Vagina (tissue), 2 donors: ENCODE data around the gene ACSF3. TPM values are rescaled to one million over a fixed set of nuclear protein-coding genes. Genes with fewer than 3 reads are reported as not detected.

Experiments used
- DNase-seq, 2 donors: peaks; one replicate each; pipeline ENCODE4 v3.0.0-alpha.2; 2017; ENCODE audit errors: extremely low spot score in 2 of 2
- H3K27ac ChIP-seq: fragments of 200-600 bp; sonication (generic); one replicate; pipeline ENCODE4 v1.5.1; 2019
- H3K27me3 ChIP-seq: fragments of 200-600 bp; sonication (generic); one replicate; pipeline ENCODE4 v1.5.1; 2019
- H3K36me3 ChIP-seq, 2 donors: fragments of 200-600 bp; sonication (generic); one replicate each; pipeline ENCODE4 v1.5.1; 2017 to 2019
- H3K4me1 ChIP-seq: fragments of 200-600 bp; sonication (generic); one replicate; pipeline ENCODE4 v1.5.1; 2019
- H3K4me3 ChIP-seq, 2 donors: fragments of 200-600 bp; sonication (generic); 1 replicate in 1 of 2; 2 replicates in 1 of 2; pipeline ENCODE4 v1.5.1; 2016 to 2019
- H3K9me3 ChIP-seq: fragments of 200-600 bp; sonication (generic); one replicate; pipeline ENCODE4 v1.5.1; 2019
- CTCF ChIP-seq, 3 experiments: fragments of 450-650 bp in 2 of 3; fragments of 200-600 bp in 1 of 3; sonication (generic) in 1 of 3; IDR thresholded peaks; one replicate each; pipeline ENCODE4 v1.5.1; 2017 to 2019; ENCODE audit warnings: antibody characterized with exemption in 3 of 3, mild to moderate bottlenecking in 2 of 3, moderate library complexity in 2 of 3
- POLR2A ChIP-seq, 2 donors: fragments of 450-650 bp; IDR thresholded peaks; one replicate each; pipeline ENCODE4 v1.6.1; 2017; ENCODE audit warnings: antibody characterized with exemption in 2 of 2, mild to moderate bottlenecking in 2 of 2, moderate library complexity in 2 of 2
- POLR2AphosphoS5 ChIP-seq, 2 donors: sonication (generic); formaldehyde crosslinking; IDR thresholded peaks; one replicate each; pipeline ENCODE4 v1.9.0; 2017; ENCODE audit warnings: antibody characterized with exemption in 2 of 2, mild to moderate bottlenecking in 2 of 2, low read depth in 1 of 2; ENCODE audit not compliant: insufficient read depth in 1 of 2
- intact Hi-C: fragments of 100-400 bp; cut with DNase I; formaldehyde crosslinking; loops from one replicate; pipeline ENCODE4 v1.15.1; 2023
- total RNA-seq: library from RNA; depleted of rRNA; stranded (reverse); fragments of >200 nt; gene quantifications from one replicate; pipeline ENCODE4 v1.2.3, GENCODE V29; 2016

The ACSF3 gene
- total RNA-seq, 1 donor from 2014 or later: 23.3 TPM

- Histone ChIP-seq H3K4me1 (no peaks in the 10 kb centered on the region), H3K4me3 (no peak overlapping the region), H3K27me3 (no peaks in the 10 kb centered on the region), H3K27ac (no peak overlapping the region), H3K36me3 (peaks cover 0 to 37% of the 10 kb centered on the region in 2 donors), H3K9me3 (no peaks in the 10 kb centered on the region)
- TF ChIP-seq POLR2AphosphoS5 (IDR thresholded peaks at IDR 0.05; ENCODE audit: insufficient read depth in 1 of 2, low read depth in 1 of 2) (no peak), POLR2A (IDR thresholded peaks at IDR 0.05) (no peak), CTCF (IDR thresholded peaks at IDR 0.05) (no peak)
- intact Hi-C loops: no loop called here
- DNase-seq: no peak
These were observed 28.7 kb downstream of the ACSF3 start for GRCh38 chr16:89122322-89122851.

- Histone ChIP-seq H3K9me3 (no peaks in the 10 kb centered on the region), H3K4me3 (no peak overlapping the region), H3K4me1 (no peaks in the 10 kb centered on the region), H3K27me3 (no peaks in the 10 kb centered on the region), H3K27ac (no peak overlapping the region), H3K36me3 (peaks cover 0 to 34% of the 10 kb centered on the region in 2 donors)
- DNase-seq: no peak
- no peak for TF ChIP-seq POLR2A (IDR thresholded peaks at IDR 0.05)
- no peak for TF ChIP-seq POLR2AphosphoS5 (IDR thresholded peaks at IDR 0.05; ENCODE audit: insufficient read depth in 1 of 2, low read depth in 1 of 2)
- no peak for TF ChIP-seq CTCF (IDR thresholded peaks at IDR 0.05)
- intact Hi-C loops: no loop called here
These were observed 29.6 kb downstream of the ACSF3 start for GRCh38 chr16:89123001-89123830.

GRCh38 chr16:89123831-89124100 lies 30.1 kb downstream of the ACSF3 start:
- Histone ChIP-seq H3K36me3 (peaks cover 0 to 34% of the 10 kb centered on the region in 2 donors), H3K27me3 (no peaks in the 10 kb centered on the region), H3K4me3 (no peak overlapping the region), H3K9me3 (no peaks in the 10 kb centered on the region), H3K27ac (no peak overlapping the region), H3K4me1 (no peaks in the 10 kb centered on the region)
- intact Hi-C loops: no loop called here
- DNase-seq: no peak
- no peak for TF ChIP-seq POLR2AphosphoS5 (IDR thresholded peaks at IDR 0.05; ENCODE audit: insufficient read depth in 1 of 2, low read depth in 1 of 2)
- no peak for TF ChIP-seq POLR2A (IDR thresholded peaks at IDR 0.05)
- no peak for TF ChIP-seq CTCF (IDR thresholded peaks at IDR 0.05)

GRCh38 chr16:89129378-89129777 lies 35.7 kb downstream of the ACSF3 start:
- Histone ChIP-seq H3K36me3 (peaks cover 0 to 22% of the 10 kb centered on the region in 2 donors), H3K4me3 (no peak overlapping the region)
- intact Hi-C loops: no loop called here

More at GRCh38 chr16:89129378-89129777, 35.7 kb downstream of the ACSF3 start:
- Histone ChIP-seq H3K27me3 (no peaks in the 10 kb centered on the region), H3K4me1 (no peaks in the 10 kb centered on the region), H3K9me3 (no peaks in the 10 kb centered on the region), H3K27ac (no peak overlapping the region)
- no peak for TF ChIP-seq POLR2A (IDR thresholded peaks at IDR 0.05)
- TF ChIP-seq POLR2AphosphoS5 (IDR thresholded peaks at IDR 0.05; ENCODE audit: insufficient read depth in 1 of 2, low read depth in 1 of 2): no peak
- TF ChIP-seq CTCF (IDR thresholded peaks at IDR 0.05): no peak
- no peak for DNase-seq
